NK-92 treated with Interleukin-12 subunit alpha and Interleukin-12 subunit beta, amount 100 ng/mL, for 24 hours (cell line): ENCODE results near the gene NUB1.

ENCODE experiments used
- DNase-seq: peaks from one replicate; lab custom pipeline; 2025; lab: John Stamatoyannopoulos, UW

The NUB1 gene

DNA sequence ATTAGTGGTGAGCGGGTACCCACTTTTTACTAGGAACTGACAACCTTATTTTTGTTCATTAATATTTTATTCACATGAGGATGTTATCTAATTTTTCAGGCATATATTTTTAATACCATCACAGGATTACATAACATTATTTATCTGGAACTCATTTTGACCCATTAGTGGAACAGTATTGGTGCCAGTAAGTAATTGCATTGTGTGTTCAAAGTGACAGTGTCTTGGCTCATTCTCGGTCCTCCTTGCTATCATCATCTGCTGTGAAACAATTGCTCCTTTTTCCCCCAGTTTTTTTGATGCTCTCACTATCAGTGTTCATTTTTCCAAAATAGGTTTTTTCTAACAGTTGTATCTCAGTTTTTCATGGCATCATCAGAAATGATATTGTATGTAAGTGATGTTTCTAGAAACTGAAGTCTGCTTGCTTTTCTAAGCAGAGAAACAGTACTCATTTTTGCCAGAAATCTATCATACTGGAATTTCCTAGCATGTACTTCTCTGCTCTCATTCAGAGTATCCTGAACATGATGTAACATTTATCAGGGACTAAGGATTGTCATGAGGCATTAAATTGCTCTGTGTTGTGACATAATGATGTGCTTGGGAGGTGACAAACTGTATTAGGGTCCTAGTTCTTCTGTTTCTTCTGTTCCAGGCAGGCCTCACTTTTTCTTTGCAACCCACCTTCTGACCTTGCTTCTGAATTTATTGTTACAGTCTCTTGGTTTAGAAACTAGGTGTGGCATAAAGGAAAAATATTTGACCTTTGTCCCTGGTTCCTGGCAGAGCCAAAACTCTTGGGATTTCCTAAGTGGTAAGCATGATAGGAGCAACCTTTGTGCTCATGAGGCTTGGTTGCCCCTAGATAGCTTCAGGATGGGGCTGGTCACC lies 4.2 kb downstream of the NUB1 start:
- no peak for DNase-seq

DNA sequence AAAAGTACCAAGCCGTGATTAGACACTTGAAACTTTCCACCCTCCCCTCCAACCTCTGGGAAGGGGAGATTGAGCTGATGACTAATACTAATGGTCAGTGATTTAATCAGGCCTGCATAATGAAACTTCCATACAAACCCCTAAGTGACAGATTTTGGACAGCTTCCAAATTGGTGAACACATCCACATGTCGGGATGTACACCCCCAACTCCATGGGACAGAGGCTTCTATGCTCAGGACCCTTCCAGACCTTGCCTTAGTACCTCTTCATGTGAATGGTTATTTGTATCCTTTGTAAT lies 4.8 kb downstream of the NUB1 start:
- DNase-seq, result no peak

DNA sequence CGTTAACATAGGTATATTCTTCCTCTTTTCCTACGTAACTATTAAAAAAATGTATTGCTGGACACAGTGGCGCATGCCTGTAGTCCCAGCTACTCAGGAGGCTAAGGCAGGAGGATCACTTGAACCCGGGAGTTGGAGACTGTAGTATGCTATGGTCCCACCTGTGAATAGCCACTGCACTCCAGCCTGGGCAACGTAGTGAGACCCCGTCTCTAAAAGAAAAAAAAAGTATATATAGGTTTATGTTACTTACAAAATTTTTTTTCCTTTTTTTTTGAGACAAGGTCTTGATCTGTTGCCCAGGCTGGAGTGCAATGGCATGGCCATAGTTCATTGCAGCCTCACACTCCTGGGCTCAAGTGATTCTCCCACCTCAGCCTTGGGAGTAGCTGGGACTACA lies 5.6 kb downstream of the NUB1 start:
- DNase-seq, result no peak

DNA sequence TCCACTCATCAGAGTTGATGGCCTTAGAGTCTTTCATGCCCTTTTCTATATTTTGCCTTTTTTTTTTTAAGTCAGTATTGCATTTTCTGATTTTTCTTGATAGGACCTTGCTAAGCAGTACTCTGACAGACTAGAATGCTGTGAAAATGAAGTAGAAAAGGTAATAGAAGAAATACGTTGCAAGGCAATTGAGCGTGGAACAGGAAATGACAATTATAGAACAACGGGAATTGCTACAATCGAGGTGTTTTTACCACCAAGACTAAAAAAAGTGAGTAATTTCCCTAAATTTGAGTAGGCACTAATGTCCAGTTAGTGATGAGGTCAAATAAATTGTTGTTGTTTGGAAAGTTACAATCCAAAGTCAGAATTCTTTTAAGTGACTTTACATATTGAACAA lies 7.4 kb downstream of the NUB1 start:
- DNase-seq, result no peak

DNA sequence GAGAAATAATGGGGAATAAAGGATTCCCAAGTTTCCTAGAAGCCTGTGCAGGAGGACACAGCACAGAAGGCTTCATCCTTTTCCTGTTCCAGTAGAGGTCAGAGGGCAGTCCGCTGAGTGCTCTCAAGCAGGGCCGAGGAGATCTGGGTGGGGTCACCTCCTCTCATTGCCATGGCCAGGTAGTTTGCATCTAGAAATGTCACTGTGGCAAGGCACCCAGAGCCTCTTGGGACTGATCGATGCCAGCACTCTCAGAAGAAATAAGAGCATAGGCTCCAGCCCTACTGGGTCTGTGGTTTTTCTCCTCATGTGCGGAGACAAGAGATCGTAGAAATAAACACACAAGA lies 7.9 kb downstream of the NUB1 start:
- no peak for DNase-seq

DNA sequence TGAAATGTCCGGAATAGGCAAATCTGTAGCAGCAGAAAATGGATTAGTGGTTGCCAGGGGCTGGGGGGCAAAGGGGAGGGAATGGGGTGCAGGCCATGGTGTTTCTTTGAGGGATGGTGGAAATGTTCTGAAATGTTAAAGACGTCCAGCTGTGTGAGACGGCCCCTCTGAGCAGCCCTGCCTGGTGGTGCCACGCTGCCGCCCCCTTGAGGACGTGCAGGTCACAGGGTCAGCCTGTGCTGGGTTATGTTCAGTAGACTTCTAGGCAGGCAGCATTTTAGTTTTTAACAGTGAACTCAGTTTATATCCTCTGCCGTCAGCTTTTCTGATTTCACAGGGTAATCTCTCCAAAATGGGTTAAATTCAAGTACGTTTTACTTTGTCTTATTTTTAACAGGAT lies 9.4 kb downstream of the NUB1 start:
- DNase-seq, result peak; percentile 19

DNA sequence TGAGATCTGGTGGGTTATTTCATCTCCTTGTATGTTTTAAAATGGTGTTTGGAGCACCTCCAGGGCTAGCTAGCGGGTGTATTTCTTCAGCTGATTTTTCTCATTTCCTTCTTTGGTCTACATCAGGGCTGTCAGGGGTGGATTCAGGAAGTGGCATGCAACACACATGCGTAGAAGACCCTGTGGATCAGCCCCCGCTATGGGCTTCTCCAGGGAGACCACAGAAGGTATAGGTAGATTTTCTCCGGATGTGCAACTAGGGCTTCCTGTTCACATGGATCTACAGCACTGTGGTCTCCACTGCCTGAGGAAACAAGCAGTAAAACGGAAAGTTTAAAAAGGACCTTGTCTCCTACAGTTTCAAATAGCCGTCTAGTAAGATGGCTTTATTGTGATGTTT lies 10.4 kb downstream of the NUB1 start:
- DNase-seq, result no peak

DNA sequence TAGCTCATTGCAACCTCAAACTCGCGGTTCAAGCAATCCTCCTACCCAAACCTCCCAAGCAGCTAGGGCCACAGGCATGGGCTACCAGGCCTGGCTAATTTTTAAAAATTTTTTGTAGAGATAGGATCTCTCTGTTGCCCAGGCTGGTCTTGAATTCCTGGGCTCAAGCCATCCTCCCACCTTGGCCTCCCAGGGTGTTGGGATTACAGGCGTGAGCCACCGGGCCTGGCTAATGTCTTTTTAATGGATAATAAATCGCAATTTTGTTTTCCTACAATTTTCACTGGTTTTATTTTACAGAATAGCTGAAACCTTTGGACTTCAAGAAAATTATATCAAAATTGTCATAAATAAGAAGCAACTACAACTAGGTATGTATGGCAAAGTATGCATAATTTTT lies 10.9 kb downstream of the NUB1 start:
- no peak for DNase-seq

DNA sequence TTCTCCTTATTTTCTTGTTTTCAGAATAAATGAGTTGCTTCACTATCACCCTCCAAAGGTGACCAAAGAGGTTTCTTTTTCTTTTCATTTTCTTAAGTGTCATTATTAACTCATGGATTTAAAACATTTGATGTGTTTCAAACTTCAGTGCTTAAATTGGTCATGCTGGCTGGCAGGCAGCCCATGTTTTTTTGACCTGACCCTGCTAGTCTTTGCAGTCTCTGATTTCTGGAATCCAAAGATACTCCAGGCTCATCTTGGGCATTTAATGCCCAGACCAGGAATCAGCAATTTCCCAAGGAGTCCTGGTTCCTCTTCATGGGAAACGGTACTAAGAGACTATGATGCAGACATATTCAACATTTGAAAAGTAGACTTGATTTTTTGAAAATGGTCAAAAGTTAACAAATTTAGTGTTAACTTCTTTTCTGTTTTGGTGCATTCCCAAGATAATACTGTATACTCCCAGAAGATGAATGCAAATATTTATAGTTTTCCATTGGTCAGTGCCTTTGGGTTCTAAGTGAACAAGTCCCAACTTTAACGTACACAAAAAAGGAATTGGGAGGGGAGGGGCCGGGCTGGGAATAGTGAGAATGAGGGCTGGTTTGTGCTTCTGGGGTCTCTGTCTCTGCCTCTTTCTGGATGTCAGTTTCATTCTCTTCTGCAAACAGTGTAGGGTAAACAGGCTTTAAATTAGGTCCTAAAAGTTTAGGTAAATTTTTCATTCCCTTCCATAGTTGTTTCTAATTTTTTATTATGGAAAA lies 19.8 kb downstream of the NUB1 start:
- DNase-seq, result no peak

DNA sequence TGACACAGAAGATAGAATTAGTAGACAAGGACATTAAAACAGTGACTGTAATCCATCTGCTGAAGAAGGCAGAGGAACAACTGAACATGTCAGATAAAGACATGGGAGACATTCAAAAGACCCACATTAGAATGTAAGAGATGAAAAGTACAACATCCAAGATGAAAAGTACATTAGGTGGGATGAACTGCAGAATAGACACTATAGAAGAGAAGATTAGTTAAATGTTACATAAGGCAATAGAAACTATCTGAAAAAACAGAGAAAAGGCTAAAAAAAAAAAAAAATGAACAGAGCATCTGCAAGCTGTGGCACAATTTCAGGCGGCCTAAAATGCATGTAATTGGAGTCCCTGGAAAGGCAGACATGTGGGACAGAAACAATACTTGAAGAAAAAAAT lies 21.6 kb downstream of the NUB1 start:
- DNase-seq, result no peak

DNA sequence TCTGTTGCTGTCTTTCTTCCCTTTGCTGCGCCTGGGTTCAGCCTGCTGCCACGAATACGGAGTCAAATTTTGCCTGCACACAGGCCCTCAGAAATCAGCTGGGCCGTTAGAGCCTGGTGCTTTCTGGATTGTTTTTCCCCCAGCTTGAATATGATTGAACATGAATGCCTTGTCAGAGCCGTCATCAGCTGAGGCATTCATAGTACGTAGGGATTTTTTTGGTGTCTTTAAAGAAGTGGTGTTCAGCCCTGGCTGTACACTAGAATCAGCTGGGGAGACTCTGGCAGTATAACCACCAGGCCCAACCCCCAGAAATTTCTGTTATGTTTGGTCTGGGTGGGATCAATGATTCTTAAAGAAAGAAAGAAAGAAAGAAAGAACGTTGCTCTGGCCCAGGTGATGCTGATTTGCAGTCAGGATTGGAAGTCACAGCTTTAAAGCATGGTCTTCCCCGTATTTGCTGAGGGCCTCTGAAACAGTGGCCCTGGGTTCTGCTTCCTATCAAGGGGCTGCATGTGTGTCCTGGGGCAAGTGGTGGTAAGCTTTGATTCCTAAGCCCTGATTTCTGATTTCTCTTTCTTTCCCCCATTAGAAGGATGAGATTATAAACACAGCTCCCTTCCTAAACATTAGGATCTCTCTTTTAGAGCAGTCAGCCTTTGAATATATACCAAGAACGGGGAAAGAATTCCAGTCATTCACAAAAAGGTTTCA lies 24.7 kb downstream of the NUB1 start:
- DNase-seq, result no peak

DNA sequence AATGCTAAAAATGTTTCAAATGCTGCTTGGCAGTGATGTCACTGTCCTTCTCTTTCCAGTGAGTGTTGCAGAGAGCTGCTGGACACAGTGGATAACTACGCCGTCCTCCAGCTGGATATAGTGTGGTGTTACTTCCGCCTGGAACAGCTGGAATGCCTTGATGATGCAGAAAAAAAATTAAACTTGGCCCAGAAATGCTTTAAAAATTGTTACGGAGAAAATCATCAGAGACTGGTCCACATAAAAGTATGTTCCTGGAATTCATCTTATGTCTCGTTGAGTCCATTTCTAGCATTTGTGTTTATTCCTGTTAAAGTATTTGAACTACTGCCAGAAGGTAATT lies 25.2 kb downstream of the NUB1 start:
- DNase-seq, result no peak

DNA sequence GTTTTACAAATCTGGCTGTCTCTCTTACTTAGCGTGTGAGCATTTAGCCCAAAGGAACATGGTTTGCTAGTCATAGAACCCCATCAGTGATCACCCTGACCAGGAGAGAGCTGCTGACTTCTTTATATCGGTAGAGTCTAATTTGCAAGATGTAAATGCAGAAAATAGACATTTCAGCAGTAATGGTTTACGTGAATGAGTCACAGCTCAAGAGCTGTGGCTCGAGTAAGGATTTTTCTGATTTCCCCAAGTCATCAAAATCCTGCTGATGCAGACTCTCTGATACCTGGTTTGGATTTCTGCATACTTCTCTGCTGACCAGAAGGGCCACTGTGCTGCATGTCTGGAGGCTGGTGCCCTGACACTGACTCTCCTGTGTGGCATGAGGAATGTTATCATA lies 25.7 kb downstream of the NUB1 start:
- no peak for DNase-seq

DNA sequence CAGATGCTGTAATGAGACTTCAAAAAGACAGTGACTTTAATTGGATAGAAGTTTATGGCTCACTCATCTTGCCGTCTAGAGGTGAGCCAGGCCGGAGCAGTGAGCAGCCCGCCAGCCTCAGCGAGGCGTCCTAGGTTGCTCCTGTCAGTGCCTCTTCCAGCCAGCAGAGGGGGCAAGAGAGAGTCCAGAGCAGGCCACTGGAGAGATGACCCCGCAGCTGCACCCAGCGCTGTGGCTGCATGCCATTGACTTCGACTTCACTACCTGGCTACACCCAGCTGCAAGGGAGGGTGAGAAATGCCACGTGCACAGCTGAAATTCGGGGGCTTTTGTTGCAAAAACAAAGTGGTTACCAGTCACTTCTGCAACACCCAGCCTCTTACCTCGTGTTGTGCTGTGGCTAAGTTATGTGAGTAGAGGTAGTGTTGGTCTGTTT lies 26.5 kb downstream of the NUB1 start:
- peak; percentile 41 for DNase-seq

DNA sequence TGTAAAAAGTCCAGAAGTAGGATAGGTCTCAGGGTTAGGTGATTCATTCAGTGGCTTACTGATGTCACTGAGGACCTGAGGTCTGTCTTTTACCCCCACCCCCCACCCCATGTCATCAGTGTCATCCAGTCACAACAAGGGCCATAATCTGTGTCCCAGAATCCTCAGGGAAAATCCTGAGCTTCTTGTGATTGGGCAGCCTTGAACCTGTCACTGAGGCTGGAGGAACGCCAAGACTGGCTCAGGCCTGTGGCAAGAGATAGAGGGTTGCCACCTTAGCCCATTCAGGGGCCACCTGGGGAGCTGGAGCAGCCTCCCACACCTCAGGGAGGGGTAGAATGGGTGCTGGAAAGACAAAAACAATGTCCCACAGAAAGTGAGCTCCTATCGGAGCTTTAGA lies 29.7 kb downstream of the NUB1 start:
- DNase-seq, result no peak

DNA sequence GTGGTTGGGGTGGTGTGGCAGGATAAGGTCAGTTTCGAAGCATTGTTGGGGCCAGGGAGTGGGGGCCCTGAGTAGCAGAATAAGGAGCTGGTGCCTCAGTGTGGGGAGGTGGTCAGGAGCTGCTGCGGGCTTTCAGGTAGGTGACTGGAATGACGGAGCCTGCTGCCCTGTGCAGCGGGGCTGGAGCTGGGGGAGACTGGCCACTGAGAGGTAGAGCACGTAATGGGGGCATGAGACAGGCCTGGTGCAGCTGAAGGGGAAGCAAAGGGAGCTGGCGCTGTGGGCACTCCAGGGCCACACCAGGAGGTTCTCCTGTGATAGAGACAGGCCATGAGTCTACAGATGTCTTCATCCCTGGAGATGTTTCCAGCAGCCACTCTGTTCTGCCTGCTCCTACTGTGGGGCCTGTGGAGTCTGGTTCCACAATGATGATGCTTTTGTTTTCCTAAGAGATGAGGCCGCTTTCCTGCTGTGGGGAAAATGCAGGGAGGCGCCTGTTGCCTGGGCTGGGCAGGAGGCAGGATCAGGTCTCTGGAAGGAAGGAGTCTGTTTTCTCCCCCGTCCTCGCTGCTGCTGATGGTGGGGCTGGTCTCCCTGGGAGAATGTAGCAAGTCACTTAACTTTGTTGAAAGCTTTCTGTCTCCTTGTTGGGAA lies 31.1 kb downstream of the NUB1 start:
- no peak for DNase-seq

DNA sequence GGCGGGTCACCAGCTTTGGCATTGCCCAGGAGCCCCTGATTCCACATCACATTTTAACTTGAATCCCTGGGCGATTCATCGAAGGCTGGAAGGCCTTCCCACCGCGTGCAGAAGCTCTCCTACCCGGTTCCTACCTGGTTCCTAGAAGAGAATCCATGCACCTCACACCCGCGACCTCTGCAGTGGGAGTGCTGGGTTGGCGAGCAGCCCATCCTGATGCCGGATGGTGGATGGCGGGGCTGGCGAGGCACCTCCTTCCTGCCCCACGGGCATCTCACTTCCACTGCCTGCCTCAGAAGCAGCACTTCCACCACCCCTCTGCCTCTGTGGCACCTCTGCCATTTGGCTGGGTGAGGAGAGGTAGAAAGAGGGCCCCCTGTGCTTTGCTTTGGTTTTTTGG lies 32.0 kb downstream of the NUB1 start:
- DNase-seq, result no peak

DNA sequence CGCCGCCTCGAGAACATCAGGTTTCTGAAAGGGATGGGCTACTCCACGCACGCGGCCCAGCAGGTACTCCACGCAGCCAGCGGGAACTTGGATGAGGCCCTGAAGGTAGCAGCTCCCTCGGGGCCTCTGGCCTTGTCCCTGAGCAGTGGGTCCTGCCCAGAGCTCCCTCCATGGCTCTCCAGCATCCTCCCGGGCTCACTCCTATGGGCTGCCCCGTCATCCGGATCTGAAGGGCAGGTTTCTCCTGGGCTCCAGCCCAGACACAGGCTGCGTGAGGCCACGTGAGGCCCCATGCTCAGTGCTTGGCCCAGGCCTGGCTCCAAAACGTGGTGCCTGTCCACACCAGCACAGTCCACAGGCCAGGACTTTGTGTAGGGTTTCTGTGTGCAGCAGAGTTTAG lies 32.5 kb downstream of the NUB1 start:
- no peak for DNase-seq

DNA sequence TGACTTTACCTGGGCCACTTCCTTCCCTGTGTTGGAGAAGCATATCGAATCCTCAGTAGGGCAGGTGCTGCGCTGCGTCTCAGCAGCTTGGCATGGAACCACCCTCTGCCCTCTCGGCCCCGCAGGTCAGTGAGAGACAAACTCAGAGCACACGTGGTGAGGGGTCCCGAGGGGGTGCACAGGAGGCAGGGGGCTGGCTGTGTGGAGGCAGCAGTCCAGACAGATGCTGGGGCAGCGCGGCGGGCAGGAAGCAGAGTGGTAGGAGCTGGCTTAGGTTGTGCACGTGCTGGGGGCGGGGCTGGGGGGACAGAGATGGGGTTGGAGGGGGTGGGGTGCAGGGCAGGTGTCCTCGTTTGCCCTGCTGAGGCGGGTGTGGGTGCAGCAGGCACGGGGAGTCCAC lies 33.1 kb downstream of the NUB1 start:
- DNase-seq, result no peak

DNA sequence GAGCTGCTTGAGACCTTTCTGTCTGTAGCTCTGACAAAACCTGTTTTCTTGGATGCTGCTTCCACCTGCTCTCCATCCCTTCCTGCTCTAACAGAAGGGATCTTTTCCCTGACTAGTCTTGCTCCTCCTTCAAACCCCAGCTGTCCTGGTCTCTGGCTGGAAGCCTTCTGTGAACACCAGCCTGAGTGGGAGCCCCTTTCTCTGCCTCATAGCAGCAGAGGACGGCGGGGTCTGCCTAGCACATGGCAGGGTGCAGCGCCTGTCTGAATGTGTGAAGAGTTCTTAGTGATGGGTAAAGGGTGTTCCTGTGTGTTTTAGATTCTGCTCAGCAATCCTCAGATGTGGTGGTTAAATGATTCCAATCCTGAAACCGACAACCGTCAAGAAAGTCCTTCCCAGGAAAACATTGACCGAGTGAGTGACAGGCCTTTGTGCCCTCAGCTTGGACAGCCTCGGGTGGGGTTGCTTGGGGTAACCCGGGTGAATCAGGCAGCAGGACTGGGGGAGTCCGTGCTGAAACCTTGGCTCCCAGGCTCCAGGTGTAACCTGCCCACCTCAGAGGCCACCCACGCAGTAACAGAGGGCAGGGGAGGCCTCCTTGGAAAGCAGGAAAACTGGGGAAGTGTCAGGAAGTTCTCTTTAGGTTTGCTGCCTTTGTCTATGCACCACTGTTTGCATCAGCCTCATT lies 34.1 kb downstream of the NUB1 start:
- no peak for DNase-seq

DNA sequence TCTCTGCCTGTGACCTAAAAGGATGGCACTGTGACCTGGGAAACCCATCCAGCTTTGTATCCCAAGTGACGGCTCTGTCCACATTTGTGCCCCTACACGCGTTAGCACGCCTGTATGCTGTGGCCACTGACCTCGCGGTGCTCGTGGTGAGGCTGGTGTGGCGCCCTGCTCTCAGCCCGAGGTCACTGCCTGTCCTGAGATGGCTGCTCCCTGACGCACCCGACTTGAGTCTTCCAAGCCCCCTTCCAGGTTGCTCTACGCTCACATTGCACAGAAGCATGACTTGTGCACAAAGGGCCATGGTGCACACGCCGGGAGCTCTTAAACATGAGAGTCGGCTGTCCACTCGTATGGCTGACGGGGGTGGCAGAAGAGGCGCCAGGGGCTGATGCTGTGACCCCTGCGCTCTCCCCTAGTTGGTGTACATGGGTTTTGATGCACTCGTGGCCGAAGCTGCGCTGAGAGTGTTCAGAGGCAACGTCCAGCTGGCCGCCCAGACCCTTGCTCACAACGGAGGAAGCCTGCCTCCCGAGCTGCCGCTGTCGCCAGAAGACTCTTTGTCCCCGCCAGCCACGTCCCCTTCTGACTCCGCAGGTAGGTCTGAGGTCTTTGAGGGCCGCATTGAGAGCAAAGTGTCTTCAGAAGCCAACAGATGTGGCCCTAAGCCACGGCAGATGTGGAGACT lies 34.7 kb downstream of the NUB1 start:
- no peak for DNase-seq

DNA sequence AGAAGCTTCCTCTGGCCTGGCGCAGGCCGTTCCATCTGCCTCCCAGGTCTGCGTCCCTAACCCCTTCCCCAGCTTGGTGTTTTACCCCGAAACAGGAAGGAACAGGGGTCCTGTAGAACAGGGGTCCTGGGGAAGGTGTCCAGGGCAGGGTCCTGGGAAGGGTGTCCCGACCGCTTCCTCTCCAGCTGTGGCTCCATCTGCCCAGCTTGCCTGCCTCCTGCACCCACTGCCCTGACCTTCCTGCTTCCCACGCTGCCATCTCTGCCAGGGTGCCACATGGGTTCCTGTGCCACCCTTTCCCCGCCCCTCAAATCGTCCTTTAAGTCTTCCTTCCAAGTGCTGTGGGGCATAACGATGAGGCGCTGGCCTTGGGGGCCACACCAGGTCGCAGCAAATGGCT lies 35.8 kb downstream of the NUB1 start:
- DNase-seq, result no peak
